ENCODE measurements around the gene KLF6.
A peak's percentile ranks its signal among the peaks of the same experiment; 100 is the strongest.

KLF6 gene

GRCh38 chr10:3750854-3751253 lies 34.2 kb downstream of the KLF6 start:
- no peak for DNase-seq

GRCh38 chr10:3750006-3750816 lies 34.8 kb downstream of the KLF6 start:
- Histone ChIP-seq H3K9me3 (ENCODE audit: severe bottlenecking) (no peaks in the 10 kb centered on the region), H3K27ac (no peak overlapping the region), H3K36me3 (no peaks in the 10 kb centered on the region), H3K4me3 (ENCODE audit: low read depth, low read length) (no peak overlapping the region), H3K27me3 (ENCODE audit: insufficient read depth, low read depth, severe bottlenecking) (no peaks in the 10 kb centered on the region)
- TF ChIP-seq CTCF (IDR thresholded peaks at IDR 0.05; ENCODE audit: low read depth, low read length) = no peak
- peak; percentile 24 for DNase-seq

More at GRCh38 chr10:3750854-3751253, 34.2 kb downstream of the KLF6 start:
- Histone ChIP-seq H3K4me3 (ENCODE audit: low read depth, low read length) (no peak overlapping the region), H3K9me3 (ENCODE audit: severe bottlenecking) (no peaks in the 10 kb centered on the region), H3K36me3 (no peaks in the 10 kb centered on the region), H3K27me3 (ENCODE audit: insufficient read depth, low read depth, severe bottlenecking) (no peaks in the 10 kb centered on the region), H3K27ac (no peak overlapping the region)
- no peak for TF ChIP-seq CTCF (IDR thresholded peaks at IDR 0.05; ENCODE audit: low read depth, low read length)

- H3K4me3 ChIP-seq (ENCODE audit: low read depth, low read length) = no peak overlapping the region
- no peaks in the 10 kb centered on the region for H3K27me3 ChIP-seq (ENCODE audit: insufficient read depth, low read depth, severe bottlenecking)
- DNase-seq = no peak
- H3K36me3 ChIP-seq = no peaks in the 10 kb centered on the region
- no peaks in the 10 kb centered on the region for H3K9me3 ChIP-seq (ENCODE audit: severe bottlenecking)
- H3K27ac ChIP-seq = no peak overlapping the region
- no peak for TF ChIP-seq CTCF (IDR thresholded peaks at IDR 0.05; ENCODE audit: low read depth, low read length)
Measured at GRCh38 chr10:3749600-3749999, 35.4 kb downstream of the KLF6 start.

- Histone ChIP-seq H3K27ac (no peak overlapping the region), H3K27me3 (ENCODE audit: insufficient read depth, low read depth, severe bottlenecking) (no peaks in the 10 kb centered on the region), H3K9me3 (ENCODE audit: severe bottlenecking) (no peaks in the 10 kb centered on the region), H3K4me3 (ENCODE audit: low read depth, low read length) (no peak overlapping the region), H3K36me3 (no peaks in the 10 kb centered on the region)
- no peak for TF ChIP-seq CTCF (IDR thresholded peaks at IDR 0.05; ENCODE audit: low read depth, low read length)
- DNase-seq = no peak
Measured at GRCh38 chr10:3749011-3749410, 36.0 kb downstream of the KLF6 start.

GRCh38 chr10:3748484-3748883 lies 36.5 kb downstream of the KLF6 start:
- H3K27me3 ChIP-seq (ENCODE audit: insufficient read depth, low read depth, severe bottlenecking) = no peaks in the 10 kb centered on the region
- TF ChIP-seq CTCF (IDR thresholded peaks at IDR 0.05; ENCODE audit: low read depth, low read length) = no peak
- H3K36me3 ChIP-seq = no peaks in the 10 kb centered on the region
- H3K27ac ChIP-seq = no peak overlapping the region
- no peak for DNase-seq
- H3K9me3 ChIP-seq (ENCODE audit: severe bottlenecking) = no peaks in the 10 kb centered on the region
- no peak overlapping the region for H3K4me3 ChIP-seq (ENCODE audit: low read depth, low read length)

GRCh38 chr10:3747984-3748383 lies 37.0 kb downstream of the KLF6 start:
- TF ChIP-seq CTCF (IDR thresholded peaks at IDR 0.05; ENCODE audit: low read depth, low read length) = no peak
- Histone ChIP-seq H3K27me3 (ENCODE audit: insufficient read depth, low read depth, severe bottlenecking) (no peaks in the 10 kb centered on the region), H3K9me3 (ENCODE audit: severe bottlenecking) (no peaks in the 10 kb centered on the region), H3K36me3 (no peaks in the 10 kb centered on the region), H3K27ac (no peak overlapping the region), H3K4me3 (ENCODE audit: low read depth, low read length) (no peak overlapping the region)
- DNase-seq = no peak
